ENCODE measurements around the gene SOAT2. TPM values are rescaled to one million over a fixed set of nuclear protein-coding genes. Genes with fewer than 3 reads are reported as not detected.

SOAT2 gene
- total RNA-seq, 1 experiment from 2014 or later: not detected

DNA sequence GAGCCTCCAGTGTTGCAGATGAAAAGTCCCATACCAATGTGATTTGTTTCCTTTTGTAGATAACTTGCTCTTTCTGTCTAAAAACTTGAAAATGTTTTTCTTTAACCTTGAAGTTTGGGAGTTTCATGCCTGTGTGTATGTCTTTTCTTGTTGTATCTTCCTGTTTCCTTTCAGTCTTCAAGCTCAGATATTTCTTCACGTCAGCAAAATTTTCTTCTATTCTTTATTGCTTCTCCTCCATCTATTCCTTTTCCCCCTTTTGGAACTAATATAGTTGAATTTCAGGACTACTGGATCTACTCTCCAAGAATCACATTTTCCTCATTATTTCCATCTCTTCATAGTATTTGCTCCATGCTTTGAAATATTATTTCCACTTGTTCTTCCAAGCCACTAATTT lies 23.9 kb downstream of the SOAT2 start:
- Mint-ChIP-seq H3K27ac (ENCODE audit: unreplicated experiment) (no peak overlapping the region), H3K36me3 (ENCODE audit: insufficient read depth, unreplicated experiment) (no peaks in the 10 kb centered on the region), H3K4me1 (ENCODE audit: low read depth, unreplicated experiment) (no peaks in the 10 kb centered on the region), H3K27me3 (ENCODE audit: unreplicated experiment) (peaks cover 49% of the 10 kb centered on the region), H3K4me3 (ENCODE audit: low read depth, unreplicated experiment) (no peak overlapping the region), H3K9me3 (ENCODE audit: low read depth, unreplicated experiment) (no peaks in the 10 kb centered on the region)
- TF ChIP-seq, protein P1, sequence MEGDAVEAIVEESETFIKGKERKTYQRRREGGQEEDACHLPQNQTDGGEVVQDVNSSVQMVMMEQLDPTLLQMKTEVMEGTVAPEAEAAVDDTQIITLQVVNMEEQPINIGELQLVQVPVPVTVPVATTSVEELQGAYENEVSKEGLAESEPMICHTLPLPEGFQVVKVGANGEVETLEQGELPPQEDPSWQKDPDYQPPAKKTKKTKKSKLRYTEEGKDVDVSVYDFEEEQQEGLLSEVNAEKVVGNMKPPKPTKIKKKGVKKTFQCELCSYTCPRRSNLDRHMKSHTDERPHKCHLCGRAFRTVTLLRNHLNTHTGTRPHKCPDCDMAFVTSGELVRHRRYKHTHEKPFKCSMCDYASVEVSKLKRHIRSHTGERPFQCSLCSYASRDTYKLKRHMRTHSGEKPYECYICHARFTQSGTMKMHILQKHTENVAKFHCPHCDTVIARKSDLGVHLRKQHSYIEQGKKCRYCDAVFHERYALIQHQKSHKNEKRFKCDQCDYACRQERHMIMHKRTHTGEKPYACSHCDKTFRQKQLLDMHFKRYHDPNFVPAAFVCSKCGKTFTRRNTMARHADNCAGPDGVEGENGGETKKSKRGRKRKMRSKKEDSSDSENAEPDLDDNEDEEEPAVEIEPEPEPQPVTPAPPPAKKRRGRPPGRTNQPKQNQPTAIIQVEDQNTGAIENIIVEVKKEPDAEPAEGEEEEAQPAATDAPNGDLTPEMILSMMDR (IDR thresholded peaks at IDR 0.05; ENCODE audit: unreplicated experiment): no peak
- no TSS peak for BruUV-seq (replicated peaks)
- no peak for DNase-seq
- CTCF ChIA-PET: no interaction called here
- intact Hi-C loops (cut with micrococcal nuclease; ENCODE audit: unreplicated experiment): no loop called here

- no peak for DNase-seq
- peaks cover 49% of the 10 kb centered on the region for H3K27me3 Mint-ChIP-seq (ENCODE audit: unreplicated experiment)
- BruUV-seq (replicated peaks): no TSS peak
- H3K27ac Mint-ChIP-seq (ENCODE audit: unreplicated experiment): no peak overlapping the region
- intact Hi-C loops (cut with micrococcal nuclease; ENCODE audit: unreplicated experiment): no loop called here
- no peaks in the 10 kb centered on the region for H3K36me3 Mint-ChIP-seq (ENCODE audit: insufficient read depth, unreplicated experiment)
- TF ChIP-seq, protein P1 (IDR thresholded peaks at IDR 0.05; ENCODE audit: unreplicated experiment): no peak
- no peaks in the 10 kb centered on the region for H3K4me1 Mint-ChIP-seq (ENCODE audit: low read depth, unreplicated experiment)
- H3K4me3 Mint-ChIP-seq (ENCODE audit: low read depth, unreplicated experiment): no peak overlapping the region
- no peaks in the 10 kb centered on the region for H3K9me3 Mint-ChIP-seq (ENCODE audit: low read depth, unreplicated experiment)
- CTCF ChIA-PET: no interaction called here
These were observed 25.7 kb downstream of the SOAT2 start for GRCh38 chr12:53128780-53129569.

DNA sequence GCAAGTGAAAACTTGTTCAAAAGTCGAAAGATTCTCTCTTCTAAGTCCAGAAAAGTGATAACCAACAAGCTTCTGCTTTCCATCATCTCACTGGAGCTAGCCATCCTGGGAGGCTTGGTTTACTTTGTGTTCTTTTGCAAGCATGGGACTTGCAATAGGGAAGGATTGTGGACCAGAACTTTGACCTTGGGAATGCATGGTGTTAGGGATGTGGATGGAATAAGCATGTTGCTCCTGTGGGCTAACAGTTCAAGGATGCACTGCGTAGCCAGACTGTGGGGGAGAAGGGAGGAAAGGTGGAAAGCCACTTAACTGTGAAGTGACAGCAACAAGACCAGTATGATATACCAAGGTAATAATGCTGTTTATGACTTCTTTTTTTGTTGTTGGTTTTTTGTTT lies 28.6 kb downstream of the SOAT2 start:
- Mint-ChIP-seq H3K4me1 (ENCODE audit: low read depth, unreplicated experiment) (no peaks in the 10 kb centered on the region), H3K4me3 (ENCODE audit: low read depth, unreplicated experiment) (no peak overlapping the region), H3K36me3 (ENCODE audit: insufficient read depth, unreplicated experiment) (no peaks in the 10 kb centered on the region), H3K27me3 (ENCODE audit: unreplicated experiment) (peaks cover 37% of the 10 kb centered on the region), H3K27ac (ENCODE audit: unreplicated experiment) (no peak overlapping the region), H3K9me3 (ENCODE audit: low read depth, unreplicated experiment) (no peaks in the 10 kb centered on the region)
- TF ChIP-seq, protein P1 (IDR thresholded peaks at IDR 0.05; ENCODE audit: unreplicated experiment): no peak
- CTCF ChIA-PET: no interaction called here
- BruUV-seq (replicated peaks): no TSS peak
- no peak for DNase-seq
- intact Hi-C loops (cut with micrococcal nuclease; ENCODE audit: unreplicated experiment): no loop called here

- DNase-seq: no peak
- no peak overlapping the region for H3K4me3 Mint-ChIP-seq (ENCODE audit: low read depth, unreplicated experiment)
- peaks cover 18% of the 10 kb centered on the region for H3K27me3 Mint-ChIP-seq (ENCODE audit: unreplicated experiment)
- intact Hi-C loops (cut with micrococcal nuclease; ENCODE audit: unreplicated experiment): no loop called here
- TF ChIP-seq, protein P1 (IDR thresholded peaks at IDR 0.05; ENCODE audit: unreplicated experiment): no peak
- H3K9me3 Mint-ChIP-seq (ENCODE audit: low read depth, unreplicated experiment): no peaks in the 10 kb centered on the region
- H3K27ac Mint-ChIP-seq (ENCODE audit: unreplicated experiment): no peak overlapping the region
- no peaks in the 10 kb centered on the region for H3K4me1 Mint-ChIP-seq (ENCODE audit: low read depth, unreplicated experiment)
- BruUV-seq (replicated peaks): no TSS peak
- CTCF ChIA-PET: no interaction called here
- no peaks in the 10 kb centered on the region for H3K36me3 Mint-ChIP-seq (ENCODE audit: insufficient read depth, unreplicated experiment)
These were observed 30.4 kb downstream of the SOAT2 start for GRCh38 chr12:53133722-53134121.

All from Calu3 (cell line).